GM21786 (cell line): ENCODE measurements around the gene TAS1R3.
"Not testable (repeated sequence)": the region's sequence is repeated elsewhere in the genome, so short reads cannot be mapped to it uniquely, and the experiment has no call there.

Experiments
- ATAC-seq: cut with Tn5 transposase; IDR thresholded peaks from one replicate; pipeline ENCODE4 v1.9.1; 2021; ENCODE audit not compliant: unreplicated experiment

The TAS1R3 gene

DNA sequence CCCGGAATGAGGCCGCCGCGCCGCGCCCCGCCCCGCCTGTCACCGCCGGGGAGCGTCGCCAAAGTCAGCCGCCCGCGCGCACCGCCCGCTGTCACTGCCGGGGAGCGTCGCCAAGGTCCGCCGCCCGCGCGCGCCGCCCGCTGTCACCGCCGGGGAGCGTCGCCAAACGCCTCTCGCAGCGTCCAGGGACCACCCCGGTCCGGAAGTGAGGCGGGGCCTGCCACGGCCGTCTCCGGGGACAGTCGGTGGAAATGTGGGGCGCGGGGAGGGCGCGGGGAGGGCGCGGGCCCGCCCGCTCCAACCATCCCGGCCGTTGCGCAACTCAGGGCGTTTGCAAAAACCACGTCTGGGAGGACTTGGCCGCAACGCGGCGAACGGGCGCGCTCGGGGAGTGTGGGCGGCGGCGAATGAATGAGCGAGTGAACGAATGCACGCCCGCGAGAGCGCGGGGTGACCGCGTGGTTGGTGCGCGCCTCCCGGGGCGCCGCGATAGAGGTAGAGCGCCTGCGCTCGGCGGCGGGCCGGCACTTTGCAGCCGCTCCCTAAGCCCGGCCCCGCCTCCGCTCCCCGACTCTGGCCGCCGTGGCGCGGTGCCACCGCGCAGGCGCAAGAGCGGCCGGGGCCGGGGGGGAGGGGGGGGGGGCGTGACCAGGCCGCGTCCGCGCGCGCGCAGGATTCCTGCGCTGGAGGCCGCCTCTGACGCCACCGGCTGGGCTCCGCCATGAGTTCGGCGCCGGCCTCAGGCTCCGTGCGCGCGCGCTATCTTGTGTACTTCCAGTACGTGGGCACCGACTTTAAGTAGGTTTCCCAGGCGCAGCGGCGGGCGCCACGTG is 22.9 kb upstream of the TAS1R3 start, which contains the start of the genes ACAP3 and PUSL1:
Gene ACAP3, minus strand, starts transcription at position 8 of the 833 bp plus-strand sequence. CDS start 115 bp downstream, outside the sequence.
Gene PUSL1, plus strand, starts transcription at position 675 of the 833 bp plus-strand sequence. Its CDS starts 47 bp downstream, at position 722.
- ATAC-seq = peak; percentile 59

DNA sequence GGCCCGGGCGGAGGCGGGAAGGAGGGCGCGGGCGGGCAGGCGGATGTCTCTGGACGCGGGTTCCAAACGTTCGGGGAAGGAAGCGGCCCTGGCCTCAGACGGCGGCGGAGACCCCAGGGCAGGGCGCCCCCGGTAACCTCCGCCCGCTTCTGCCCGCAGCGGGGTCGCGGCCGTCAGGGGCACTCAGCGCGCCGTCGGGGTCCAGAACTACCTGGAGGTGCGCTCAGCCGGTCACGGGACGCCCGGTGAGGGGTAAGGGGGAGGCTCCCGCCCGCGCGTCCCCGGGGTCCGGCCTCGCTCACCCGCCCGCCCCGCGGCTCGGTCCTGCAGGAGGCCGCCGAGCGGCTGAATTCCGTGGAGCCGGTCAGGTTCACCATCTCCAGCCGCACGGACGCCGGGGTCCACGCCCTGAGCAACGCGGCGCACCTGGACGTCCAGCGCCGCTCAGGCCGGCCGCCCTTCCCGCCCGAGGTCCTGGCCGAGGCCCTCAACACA is 22.3 kb upstream of the TAS1R3 start:
- ATAC-seq = no peak

GRCh38 chr1:1309251-1310108 is 21.6 kb upstream of the TAS1R3 start:
- ATAC-seq = no peak

DNA sequence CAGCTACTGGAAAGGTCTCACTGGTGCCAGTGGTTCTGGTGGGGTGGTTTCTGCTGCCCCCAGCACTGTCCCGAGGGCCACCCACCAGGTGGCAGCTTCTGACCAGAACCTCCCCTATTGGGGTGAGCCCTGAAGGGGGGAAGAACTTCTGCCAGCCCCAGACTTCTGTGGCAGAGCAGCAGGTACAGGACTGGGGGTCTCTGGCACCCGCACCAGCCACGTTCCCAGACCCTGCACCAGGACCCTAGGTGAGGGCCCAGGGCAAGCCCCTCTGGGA is 21.0 kb upstream of the TAS1R3 start:
- ATAC-seq = no peak

GRCh38 chr1:1310476-1311053 is 20.5 kb upstream of the TAS1R3 start:
- no peak for ATAC-seq

DNA sequence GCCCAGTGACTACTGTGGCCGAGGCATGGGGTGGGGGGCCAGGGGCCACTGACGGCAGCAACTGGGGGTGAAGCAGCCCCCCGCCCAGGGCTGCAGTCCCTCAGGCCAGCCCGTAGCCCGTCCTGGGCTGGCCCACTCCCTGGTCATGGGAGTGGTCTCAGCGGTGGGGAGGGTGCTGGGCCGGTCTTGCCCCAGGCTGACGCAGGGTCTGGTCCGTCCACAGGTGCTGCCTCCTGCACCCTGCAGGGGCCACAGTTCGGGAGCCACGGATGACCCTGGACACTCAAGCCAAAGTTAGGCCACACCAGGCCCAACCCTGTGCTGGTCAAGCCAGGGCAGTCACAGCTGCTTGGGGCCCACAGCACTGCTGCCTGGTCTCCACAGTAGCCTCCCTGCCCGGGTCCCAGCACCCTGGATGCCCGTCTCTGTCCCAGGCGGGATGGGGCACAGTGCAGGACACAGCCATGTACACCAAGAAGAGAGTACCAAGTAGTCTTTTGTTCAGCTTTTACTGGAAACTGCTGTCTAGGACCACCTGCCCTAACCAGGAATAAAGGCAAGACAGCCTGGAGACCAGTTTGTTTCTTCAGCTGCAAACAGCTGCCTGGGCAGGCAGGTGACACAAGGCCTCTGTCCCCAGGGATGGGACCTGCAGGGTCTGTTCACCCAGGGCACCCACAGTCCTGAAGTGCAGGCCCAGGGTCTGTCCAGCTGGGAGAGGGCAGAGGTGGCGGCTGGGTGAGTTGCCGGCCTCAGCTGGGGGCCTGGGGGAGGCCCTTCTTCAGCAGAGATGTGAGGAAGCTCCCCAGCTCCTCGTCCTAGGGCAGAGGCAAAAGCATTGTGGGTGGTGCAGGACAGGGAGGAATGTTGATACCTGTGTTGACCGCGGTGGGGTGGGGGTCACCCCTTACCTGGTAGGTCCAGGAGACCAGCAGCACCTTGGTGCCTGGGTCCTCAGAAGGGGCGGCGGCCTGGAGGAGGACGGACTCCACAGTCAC is 19.7 kb upstream of the TAS1R3 start:
- ATAC-seq = no peak

DNA sequence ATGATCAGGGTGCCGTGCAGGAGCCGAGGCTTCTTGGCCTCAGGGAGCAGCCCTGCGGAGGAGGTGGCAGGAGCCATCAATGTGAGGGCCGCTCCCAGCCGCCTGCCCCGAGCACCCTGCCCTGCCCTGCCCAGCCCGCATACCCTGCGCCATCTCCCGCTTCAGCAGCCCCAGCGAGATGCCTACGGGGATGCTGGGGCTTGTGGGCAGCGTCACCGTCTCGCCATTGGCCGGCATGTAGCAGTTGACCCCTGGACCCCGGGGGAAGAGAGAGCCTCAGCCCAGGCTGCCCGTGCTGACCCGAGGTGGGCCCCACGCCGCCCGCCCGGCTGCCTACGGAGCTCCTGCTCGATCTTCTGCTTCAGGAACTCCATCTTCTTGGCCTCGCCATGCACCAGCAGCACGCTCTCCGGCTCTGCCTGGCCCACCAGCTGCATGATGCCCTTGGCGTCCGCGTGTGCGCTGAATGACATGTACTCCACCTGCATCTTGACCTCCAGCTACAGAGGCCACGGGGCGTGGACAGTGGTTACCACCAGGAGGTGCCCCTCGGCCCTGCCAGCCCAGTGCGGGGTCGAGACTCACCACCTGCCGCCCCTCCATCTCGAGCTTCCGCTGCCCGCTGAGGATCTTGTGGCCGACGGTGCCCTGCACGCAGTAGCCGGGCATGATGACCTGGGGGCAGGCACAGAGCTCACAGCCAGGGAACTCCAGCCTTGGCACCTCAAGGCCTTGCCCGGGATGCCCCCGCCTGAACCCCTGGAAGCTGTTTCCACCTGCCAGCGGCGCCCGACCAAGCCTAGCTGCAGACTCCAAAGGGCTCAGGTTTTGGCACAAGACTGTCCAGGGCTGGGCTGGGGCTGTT is 18.4 kb upstream of the TAS1R3 start:
- no peak for ATAC-seq

DNA sequence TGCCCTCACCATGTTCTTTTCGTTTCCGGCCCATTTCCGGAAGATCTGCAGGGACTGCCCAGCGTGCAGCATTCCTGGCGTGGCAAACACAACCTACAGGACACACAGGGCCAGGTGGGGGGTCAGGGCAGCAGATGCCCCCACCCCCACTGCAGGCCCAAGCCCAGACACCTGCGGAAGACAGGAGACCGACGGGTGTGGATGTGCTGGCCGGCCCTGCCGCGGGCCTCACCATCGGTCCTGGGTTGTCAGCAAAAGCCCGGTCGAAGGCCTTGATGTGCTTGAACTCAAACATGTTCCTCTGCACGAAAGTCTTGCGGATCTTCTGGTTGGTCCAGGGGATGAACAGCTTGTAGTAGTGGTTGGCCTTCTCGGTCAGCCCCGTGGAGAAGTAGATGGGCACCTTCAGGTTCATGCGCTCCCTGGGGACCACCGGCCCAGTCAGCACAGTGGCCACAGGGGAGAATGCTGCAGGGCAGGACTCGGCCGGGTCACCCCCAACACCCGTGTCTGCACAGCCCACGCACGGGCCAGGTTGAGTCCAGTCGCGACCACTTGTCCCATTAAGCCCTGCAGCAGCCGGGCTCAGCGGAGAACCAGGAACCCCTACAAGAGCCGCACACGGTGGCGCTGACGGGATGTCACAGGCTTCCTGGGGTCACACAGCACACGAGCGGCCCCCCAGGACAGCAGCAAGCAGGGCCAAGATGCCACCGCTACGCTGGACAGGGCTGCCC is 17.4 kb upstream of the TAS1R3 start:
- no peak for ATAC-seq

- ATAC-seq = no peak
Measured at GRCh38 chr1:1314237-1314586, 16.9 kb upstream of the TAS1R3 start.

- ATAC-seq = no peak
Measured at GRCh38 chr1:1314678-1315335, 16.3 kb upstream of the TAS1R3 start.

- ATAC-seq = no peak
Measured at GRCh38 chr1:1315435-1315954, 15.6 kb upstream of the TAS1R3 start.

DNA sequence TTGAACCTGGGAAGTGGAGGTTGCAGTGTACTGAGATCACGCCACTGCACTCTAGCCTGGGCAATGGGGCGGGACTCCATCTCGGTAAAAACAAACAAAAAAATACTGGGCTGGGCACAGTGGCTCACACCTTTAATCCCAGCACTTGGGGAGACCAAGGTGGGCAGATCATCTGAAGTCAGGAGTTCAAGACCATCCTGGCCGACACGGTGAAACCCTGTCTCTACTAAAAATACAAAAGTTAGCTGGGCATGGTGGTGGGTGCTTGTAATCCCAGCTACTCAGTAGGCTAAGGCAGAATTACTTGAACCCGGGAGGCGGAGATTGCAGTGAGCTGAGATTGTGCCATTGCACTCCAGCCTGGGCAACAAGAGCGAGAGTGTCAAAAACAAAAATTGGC is 14.9 kb upstream of the TAS1R3 start:
- not testable (repeated sequence) for ATAC-seq

DNA sequence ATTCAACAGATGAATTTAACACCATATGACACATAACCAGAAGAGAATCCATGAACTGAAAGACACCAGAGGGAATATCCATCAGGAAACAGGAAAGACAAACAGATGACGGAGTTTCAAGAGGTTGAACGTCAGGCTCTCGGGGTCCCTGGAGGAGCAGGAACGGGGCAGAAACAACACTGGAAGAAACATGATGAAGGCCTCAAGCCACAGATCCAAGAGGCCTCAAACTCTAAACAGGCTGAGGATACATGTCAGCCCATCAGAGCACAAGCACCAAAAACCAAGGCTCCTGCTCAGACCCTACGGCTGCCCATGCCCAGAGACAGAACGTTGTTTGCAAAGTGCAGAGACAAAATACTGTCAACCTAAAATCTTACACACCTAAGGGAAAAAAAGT is 13.7 kb upstream of the TAS1R3 start:
- ATAC-seq = no peak

DNA sequence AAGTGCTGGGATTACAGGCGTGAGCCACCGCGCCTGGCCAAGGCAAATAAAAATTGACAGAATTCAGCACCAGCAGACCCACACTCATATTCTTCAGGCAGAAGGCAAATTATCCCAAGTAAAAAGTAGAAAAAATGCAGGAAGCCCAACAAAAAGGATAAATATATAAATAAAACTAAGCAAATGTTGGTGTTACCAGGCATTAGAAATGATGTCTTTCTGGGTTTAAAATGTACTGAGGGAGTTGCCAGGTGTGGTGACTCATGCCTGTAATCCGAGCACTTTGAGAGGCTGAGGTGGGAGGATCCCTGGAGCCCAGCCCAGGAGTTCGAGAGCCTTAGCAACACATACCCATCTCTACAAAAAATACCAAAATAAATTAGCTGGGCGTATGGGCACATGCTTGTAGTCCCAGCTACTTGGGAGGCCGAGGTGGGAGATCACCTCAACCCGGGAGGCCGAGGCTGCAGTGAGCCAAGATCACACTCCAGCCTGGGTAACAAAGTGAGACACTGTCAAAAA is 12.9 kb upstream of the TAS1R3 start:
- ATAC-seq = no peak

- no peak for ATAC-seq
Measured at GRCh38 chr1:1318777-1319645, 12.1 kb upstream of the TAS1R3 start.

DNA sequence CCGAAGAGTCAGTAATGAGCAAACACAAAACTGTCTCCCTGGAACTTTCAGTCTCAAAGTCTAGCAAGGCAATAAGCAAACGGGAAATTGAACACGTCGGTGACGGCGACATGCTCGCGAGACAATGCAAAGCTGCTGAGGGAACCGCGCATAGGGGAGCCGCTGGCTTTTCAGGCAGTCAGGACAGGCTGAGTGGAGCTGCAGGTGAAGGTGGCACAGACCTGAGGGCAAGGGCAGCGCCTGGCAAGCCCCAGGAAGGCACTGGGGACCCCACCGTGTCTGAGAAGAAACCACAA is 11.5 kb upstream of the TAS1R3 start:
- ATAC-seq = no peak
